ENCODE results near the gene SATB1.

DNA sequence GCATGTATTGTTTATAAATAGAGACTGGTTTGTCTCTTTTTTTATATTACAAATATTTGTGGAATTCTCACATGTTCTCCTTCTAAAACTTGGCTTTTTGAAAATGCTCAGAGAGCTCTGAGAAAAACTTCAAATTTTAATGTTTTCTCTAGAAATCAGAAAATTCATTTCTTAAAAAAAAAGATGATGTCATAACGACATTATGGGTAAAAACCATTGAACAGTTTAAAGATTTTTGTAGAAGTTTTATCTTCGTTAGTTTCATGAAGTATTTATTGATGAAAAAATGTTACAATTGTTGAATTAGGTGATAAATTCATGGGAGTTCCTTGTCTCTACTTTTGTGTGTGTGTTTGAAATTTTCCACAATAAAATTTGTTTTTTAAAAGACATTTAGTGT, 81.3 kb downstream of the SATB1 start:
- TF ChIP-seq, protein P1, sequence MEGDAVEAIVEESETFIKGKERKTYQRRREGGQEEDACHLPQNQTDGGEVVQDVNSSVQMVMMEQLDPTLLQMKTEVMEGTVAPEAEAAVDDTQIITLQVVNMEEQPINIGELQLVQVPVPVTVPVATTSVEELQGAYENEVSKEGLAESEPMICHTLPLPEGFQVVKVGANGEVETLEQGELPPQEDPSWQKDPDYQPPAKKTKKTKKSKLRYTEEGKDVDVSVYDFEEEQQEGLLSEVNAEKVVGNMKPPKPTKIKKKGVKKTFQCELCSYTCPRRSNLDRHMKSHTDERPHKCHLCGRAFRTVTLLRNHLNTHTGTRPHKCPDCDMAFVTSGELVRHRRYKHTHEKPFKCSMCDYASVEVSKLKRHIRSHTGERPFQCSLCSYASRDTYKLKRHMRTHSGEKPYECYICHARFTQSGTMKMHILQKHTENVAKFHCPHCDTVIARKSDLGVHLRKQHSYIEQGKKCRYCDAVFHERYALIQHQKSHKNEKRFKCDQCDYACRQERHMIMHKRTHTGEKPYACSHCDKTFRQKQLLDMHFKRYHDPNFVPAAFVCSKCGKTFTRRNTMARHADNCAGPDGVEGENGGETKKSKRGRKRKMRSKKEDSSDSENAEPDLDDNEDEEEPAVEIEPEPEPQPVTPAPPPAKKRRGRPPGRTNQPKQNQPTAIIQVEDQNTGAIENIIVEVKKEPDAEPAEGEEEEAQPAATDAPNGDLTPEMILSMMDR (IDR thresholded peaks at IDR 0.05 in 4 of 5, conservative IDR thresholded peaks at IDR 0.05 in 1 of 5) = no peak
- TF ChIP-seq POLR2A (IDR thresholded peaks at IDR 0.05) = no peak

Data from gastrocnemius medialis (tissue), 4 donors.